Thyroid gland (tissue), 4 donors: ENCODE data around the gene HK2.
A peak's percentile ranks its signal among the peaks of the same experiment; 100 is the strongest.

Source experiments
- CTCF ChIP-seq, 6 experiments: fragments of 200-600 bp in 3 of 6; fragments of 450-650 bp in 3 of 6; sonication (generic) in 3 of 6; IDR thresholded peaks; one replicate each; pipeline ENCODE4 v1.5.1; 2016 to 2019; ENCODE audit warnings: antibody characterized with exemption in 6 of 6, mild to moderate bottlenecking in 2 of 6, inconsistent platforms in 1 of 6, moderate library complexity in 1 of 6
- POLR2A ChIP-seq, 2 donors: fragments of 450-650 bp; IDR thresholded peaks; one replicate each; pipeline ENCODE4 v1.6.1; 2017; ENCODE audit warnings: antibody characterized with exemption in 2 of 2, mild to moderate bottlenecking in 2 of 2, moderate library complexity in 1 of 2

- no peak for TF ChIP-seq CTCF (IDR thresholded peaks at IDR 0.05)
- peak in 1 of 2 donors; percentile 43 for TF ChIP-seq POLR2A (IDR thresholded peaks at IDR 0.05)
Observed at GRCh38 chr2:74845217-74845751, 11.4 kb downstream of the HK2 start.
